HG03066 (cell line): Measurements from ENCODE around the gene IWS1.
"Not testable (repeated sequence)": the region's sequence is repeated elsewhere in the genome, so short reads cannot be mapped to it uniquely, and the experiment has no call there.

Experiments used
- ATAC-seq: cut with Tn5 transposase; IDR thresholded peaks from one replicate; pipeline ENCODE4 v1.9.1; 2021; ENCODE audit warnings: low read depth; ENCODE audit not compliant: unreplicated experiment

The IWS1 gene

GRCh38 chr2:127530245-127531140, 4.2 kb upstream of the IWS1 start:
- ATAC-seq, result no peak

GRCh38 chr2:127529416-127529815, 3.1 kb upstream of the IWS1 start:
- ATAC-seq, result not testable (repeated sequence)

GRCh38 chr2:127528487-127528886, 2.2 kb upstream of the IWS1 start:
- ATAC-seq, result no peak

GRCh38 chr2:127527001-127527804, 914 bp upstream of the IWS1 start:
- ATAC-seq, result peak; percentile 6

GRCh38 chr2:127525691-127526131, 578 bp downstream of the IWS1 start:
- ATAC-seq, result peak; percentile 8

- not testable (repeated sequence) for ATAC-seq
Observed at GRCh38 chr2:127524198-127524834, 2.0 kb downstream of the IWS1 start.

GRCh38 chr2:127523269-127523939, 2.9 kb downstream of the IWS1 start:
- ATAC-seq, result no peak

GRCh38 chr2:127520424-127520823, 5.9 kb downstream of the IWS1 start:
- no peak for ATAC-seq

- ATAC-seq, result no peak
Observed at GRCh38 chr2:127517465-127517864, 8.8 kb downstream of the IWS1 start.

- ATAC-seq, result no peak
Observed at GRCh38 chr2:127516041-127516762, 10.1 kb downstream of the IWS1 start.

GRCh38 chr2:127515383-127515915, 10.8 kb downstream of the IWS1 start:
- no peak for ATAC-seq

- no peak for ATAC-seq
Observed at GRCh38 chr2:127514485-127514884, 11.8 kb downstream of the IWS1 start.

- ATAC-seq, result no peak
Observed at GRCh38 chr2:127514076-127514475, 12.2 kb downstream of the IWS1 start.

- no peak for ATAC-seq
Observed at GRCh38 chr2:127512362-127512761, 13.9 kb downstream of the IWS1 start.

- ATAC-seq, result no peak
Observed at GRCh38 chr2:127511917-127512316, 14.4 kb downstream of the IWS1 start.

- no peak for ATAC-seq
Observed at GRCh38 chr2:127511090-127511695, 15.1 kb downstream of the IWS1 start.

GRCh38 chr2:127510073-127510472, 16.2 kb downstream of the IWS1 start:
- ATAC-seq, result no peak

GRCh38 chr2:127508631-127509034, 17.7 kb downstream of the IWS1 start:
- no peak for ATAC-seq

- ATAC-seq, result no peak
Observed at GRCh38 chr2:127508023-127508630, 18.2 kb downstream of the IWS1 start.
